Suprapubic skin (tissue), 4 donors: ENCODE data around the gene ERBB4. TPM values are rescaled to one million over a fixed set of nuclear protein-coding genes. Genes with fewer than 3 reads are reported as not detected.

Experiments
- DNase-seq, 2 donors: peaks; one replicate each; pipeline ENCODE4 v3.0.0-alpha.2; 2019; ENCODE audit warnings: low spot score in 2 of 2
- H3K27ac ChIP-seq: fragments of 200-600 bp; sonication (generic); one replicate; pipeline ENCODE4 v1.5.1; 2019
- H3K27me3 ChIP-seq: fragments of 200-600 bp; sonication (generic); one replicate; pipeline ENCODE4 v1.5.1; 2019
- H3K36me3 ChIP-seq: fragments of 200-600 bp; sonication (generic); one replicate; pipeline ENCODE4 v1.5.1; 2019
- H3K4me1 ChIP-seq: fragments of 200-600 bp; sonication (generic); one replicate; pipeline ENCODE4 v1.5.1; 2019
- H3K4me3 ChIP-seq: fragments of 200-600 bp; sonication (generic); one replicate; pipeline ENCODE4 v1.5.1; 2019; ENCODE audit warnings: mild to moderate bottlenecking
- H3K9me3 ChIP-seq: fragments of 200-600 bp; sonication (generic); one replicate; pipeline ENCODE4 v1.5.1; 2019
- EP300 ChIP-seq: sonication (generic); formaldehyde crosslinking; IDR thresholded peaks from one replicate; pipeline ENCODE4 v1.6.1; 2017; ENCODE audit warnings: antibody characterized with exemption
- POLR2A ChIP-seq, 2 donors: fragments of 450-650 bp; IDR thresholded peaks; one replicate each; pipeline ENCODE4 v1.6.1; 2017; ENCODE audit warnings: antibody characterized with exemption in 2 of 2, mild to moderate bottlenecking in 2 of 2, moderate library complexity in 2 of 2
- POLR2AphosphoS5 ChIP-seq, 3 donors: sonication (generic); formaldehyde crosslinking; IDR thresholded peaks; one replicate each; pipeline ENCODE4 v1.6.1; 2017; ENCODE audit warnings: antibody characterized with exemption in 3 of 3
- WGBS: methylation state at CpG from one replicate; pipeline ENCODE4 v1.1.5; 2018; 5-methylcytosine and 5-hydroxymethylcytosine counted together
- total RNA-seq, 4 donors: library from RNA; depleted of rRNA; stranded (reverse); fragments of >200 nt; gene quantifications; one replicate each; pipeline ENCODE4 v1.1.0, GENCODE V29; 2016
- TF ChIP-seq, protein P1 (sequence below), 2 donors: fragments of 200-600 bp in 1 of 2; fragments of 450-650 bp in 1 of 2; sonication (generic) in 1 of 2; IDR thresholded peaks; one replicate each; pipeline ENCODE4 v1.5.1; 2016 to 2019; ENCODE audit warnings: antibody characterized with exemption in 2 of 2, mild to moderate bottlenecking in 1 of 2, moderate library complexity in 1 of 2

Gene ERBB4
- total RNA-seq, 4 donors from 2014 or later, result 0.95 to 6.4 (median 1.5) TPM

DNA sequence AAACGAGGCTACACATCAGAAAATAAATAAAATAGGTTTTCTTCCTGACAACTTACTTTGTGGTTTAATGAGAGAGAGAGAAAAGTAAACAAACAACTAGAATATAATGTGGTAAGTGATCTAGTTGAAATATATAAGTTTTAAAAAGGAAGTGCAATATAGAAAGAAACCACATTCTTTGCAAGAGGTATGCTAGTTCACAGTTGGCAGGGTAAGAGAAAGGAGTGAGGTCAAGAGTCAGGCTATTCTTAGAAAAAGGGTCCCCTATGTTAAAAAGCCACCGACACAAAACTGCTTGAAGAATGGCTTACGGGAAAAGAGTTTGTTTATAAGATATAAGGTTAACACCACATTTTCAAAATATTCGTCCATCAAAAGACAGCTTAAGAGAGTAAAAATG, 462.1 kb downstream of the ERBB4 start:
- Histone ChIP-seq H3K36me3 (no peaks in the 10 kb centered on the region), H3K27me3 (no peaks in the 10 kb centered on the region), H3K4me3 (no peak overlapping the region), H3K9me3 (no peaks in the 10 kb centered on the region), H3K27ac (no peak overlapping the region), H3K4me1 (no peaks in the 10 kb centered on the region)
- DNase-seq, result no peak
- 62% methylated on average over 4 of the region's 4 CpGs for WGBS
- TF ChIP-seq POLR2A (IDR thresholded peaks at IDR 0.05) (no peak), EP300 (no peak), POLR2AphosphoS5 (IDR thresholded peaks at IDR 0.05) (no peak)
- TF ChIP-seq, protein P1, sequence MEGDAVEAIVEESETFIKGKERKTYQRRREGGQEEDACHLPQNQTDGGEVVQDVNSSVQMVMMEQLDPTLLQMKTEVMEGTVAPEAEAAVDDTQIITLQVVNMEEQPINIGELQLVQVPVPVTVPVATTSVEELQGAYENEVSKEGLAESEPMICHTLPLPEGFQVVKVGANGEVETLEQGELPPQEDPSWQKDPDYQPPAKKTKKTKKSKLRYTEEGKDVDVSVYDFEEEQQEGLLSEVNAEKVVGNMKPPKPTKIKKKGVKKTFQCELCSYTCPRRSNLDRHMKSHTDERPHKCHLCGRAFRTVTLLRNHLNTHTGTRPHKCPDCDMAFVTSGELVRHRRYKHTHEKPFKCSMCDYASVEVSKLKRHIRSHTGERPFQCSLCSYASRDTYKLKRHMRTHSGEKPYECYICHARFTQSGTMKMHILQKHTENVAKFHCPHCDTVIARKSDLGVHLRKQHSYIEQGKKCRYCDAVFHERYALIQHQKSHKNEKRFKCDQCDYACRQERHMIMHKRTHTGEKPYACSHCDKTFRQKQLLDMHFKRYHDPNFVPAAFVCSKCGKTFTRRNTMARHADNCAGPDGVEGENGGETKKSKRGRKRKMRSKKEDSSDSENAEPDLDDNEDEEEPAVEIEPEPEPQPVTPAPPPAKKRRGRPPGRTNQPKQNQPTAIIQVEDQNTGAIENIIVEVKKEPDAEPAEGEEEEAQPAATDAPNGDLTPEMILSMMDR (IDR thresholded peaks at IDR 0.05), result no peak

GRCh38 chr2:212073360-212073759, 465.2 kb downstream of the ERBB4 start:
- Histone ChIP-seq H3K4me3 (no peak overlapping the region), H3K36me3 (no peaks in the 10 kb centered on the region), H3K9me3 (no peaks in the 10 kb centered on the region), H3K4me1 (no peaks in the 10 kb centered on the region), H3K27me3 (no peaks in the 10 kb centered on the region), H3K27ac (no peak overlapping the region)
- DNase-seq, result no peak
- WGBS, result 96% methylated on average over 1 of the region's 1 CpG
- no peak for TF ChIP-seq POLR2A (IDR thresholded peaks at IDR 0.05)
- TF ChIP-seq, protein P1 (IDR thresholded peaks at IDR 0.05), result no peak
- TF ChIP-seq EP300, result no peak
- TF ChIP-seq POLR2AphosphoS5 (IDR thresholded peaks at IDR 0.05), result no peak

DNA sequence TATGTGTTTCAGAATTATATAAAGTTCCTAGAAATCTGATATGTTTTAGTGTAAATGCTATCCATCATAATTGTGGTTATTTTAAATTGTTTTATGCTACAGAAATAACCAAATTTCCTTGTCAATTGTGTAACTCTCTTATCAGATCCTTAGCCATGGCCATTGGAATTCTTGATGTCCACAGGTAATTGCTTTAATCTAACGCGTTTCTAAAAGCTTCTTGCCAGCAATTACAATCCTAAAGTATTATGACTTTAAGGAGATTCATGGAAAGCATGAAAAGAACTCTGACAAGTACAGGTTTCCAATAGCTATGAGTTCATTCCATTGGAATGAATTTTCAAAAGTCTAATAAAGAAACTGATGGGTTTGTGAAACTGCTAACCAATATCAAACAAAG, 472.1 kb downstream of the ERBB4 start:
- no peaks in the 10 kb centered on the region for H3K4me1 ChIP-seq
- no peaks in the 10 kb centered on the region for H3K9me3 ChIP-seq
- WGBS, result 82% methylated on average over 2 of the region's 2 CpGs
- H3K36me3 ChIP-seq, result no peaks in the 10 kb centered on the region
- TF ChIP-seq POLR2A (IDR thresholded peaks at IDR 0.05) (no peak), EP300 (no peak), POLR2AphosphoS5 (IDR thresholded peaks at IDR 0.05) (no peak)
- TF ChIP-seq, protein P1 (IDR thresholded peaks at IDR 0.05), result no peak
- no peak overlapping the region for H3K4me3 ChIP-seq
- DNase-seq, result no peak
- H3K27ac ChIP-seq, result no peak overlapping the region
- H3K27me3 ChIP-seq, result no peaks in the 10 kb centered on the region

DNA sequence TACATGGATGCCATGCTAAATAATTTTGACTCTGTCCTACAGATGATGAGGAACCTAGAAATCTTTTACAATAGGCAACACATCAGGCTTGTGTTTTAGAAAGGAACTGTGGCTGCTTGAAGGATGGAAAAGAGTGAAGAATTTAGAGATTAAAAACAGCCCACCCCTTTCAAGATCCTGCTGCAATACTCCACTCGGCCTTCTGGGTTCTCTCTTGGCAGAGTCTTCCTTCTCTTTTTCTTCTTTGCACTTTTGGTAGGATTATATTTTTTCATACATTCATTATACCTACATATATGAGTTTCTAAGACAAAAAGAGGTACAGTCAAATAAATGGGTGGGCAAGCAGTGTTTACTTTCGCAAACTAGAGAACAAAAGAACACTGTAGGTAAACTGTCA, 474.3 kb downstream of the ERBB4 start:
- no peak overlapping the region for H3K27ac ChIP-seq
- H3K36me3 ChIP-seq, result no peaks in the 10 kb centered on the region
- H3K4me3 ChIP-seq, result no peak overlapping the region
- WGBS, result 79% methylated on average over 2 of the region's 2 CpGs
- no peaks in the 10 kb centered on the region for H3K4me1 ChIP-seq
- H3K9me3 ChIP-seq, result no peaks in the 10 kb centered on the region
- TF ChIP-seq POLR2AphosphoS5 (IDR thresholded peaks at IDR 0.05), result no peak
- no peaks in the 10 kb centered on the region for H3K27me3 ChIP-seq
- no peak for DNase-seq

DNA sequence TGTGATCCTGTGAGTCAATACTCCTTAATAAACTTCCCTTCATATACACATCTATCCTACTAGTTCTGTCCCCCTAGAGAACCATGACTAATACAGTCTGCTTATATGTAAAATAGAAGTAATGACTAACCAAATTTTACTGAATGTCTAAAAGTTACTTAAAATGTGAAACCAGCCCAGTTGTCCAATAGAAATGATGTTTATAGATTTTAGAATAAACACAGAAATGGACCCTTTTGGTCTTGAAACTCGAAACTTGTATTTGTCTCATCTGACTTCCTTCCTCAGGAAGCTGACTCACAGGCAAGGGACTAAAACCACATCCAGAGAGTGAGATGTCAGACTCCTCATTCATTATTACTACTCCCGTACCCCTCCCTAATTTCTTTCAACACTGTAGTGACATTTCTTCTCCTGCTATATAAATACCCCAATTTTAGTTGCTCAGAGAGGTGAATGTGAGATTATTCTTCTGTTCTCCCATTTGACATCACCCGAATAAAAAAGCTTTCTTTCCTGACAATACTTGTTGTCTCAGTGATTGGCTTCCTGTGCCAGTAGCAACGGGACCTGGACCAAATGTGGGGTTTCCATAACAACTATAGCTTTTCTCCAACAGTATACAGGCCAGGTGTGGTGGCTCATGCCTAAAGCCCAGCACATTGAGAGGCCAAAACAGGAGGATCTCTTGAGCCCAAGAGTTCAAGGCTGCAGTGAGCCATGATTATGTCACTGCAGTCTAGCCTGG, 486.0 kb downstream of the ERBB4 start:
- Histone ChIP-seq H3K4me1 (no peaks in the 10 kb centered on the region), H3K9me3 (peaks cover 17% of the 10 kb centered on the region), H3K27me3 (no peaks in the 10 kb centered on the region), H3K27ac (no peak overlapping the region), H3K36me3 (no peaks in the 10 kb centered on the region), H3K4me3 (no peak overlapping the region)
- TF ChIP-seq POLR2AphosphoS5 (IDR thresholded peaks at IDR 0.05), result no peak
- TF ChIP-seq, protein P1 (IDR thresholded peaks at IDR 0.05), result no peak
- TF ChIP-seq POLR2A (IDR thresholded peaks at IDR 0.05), result no peak
- no peak for DNase-seq
- 70% methylated on average over 4 of the region's 4 CpGs for WGBS

DNA sequence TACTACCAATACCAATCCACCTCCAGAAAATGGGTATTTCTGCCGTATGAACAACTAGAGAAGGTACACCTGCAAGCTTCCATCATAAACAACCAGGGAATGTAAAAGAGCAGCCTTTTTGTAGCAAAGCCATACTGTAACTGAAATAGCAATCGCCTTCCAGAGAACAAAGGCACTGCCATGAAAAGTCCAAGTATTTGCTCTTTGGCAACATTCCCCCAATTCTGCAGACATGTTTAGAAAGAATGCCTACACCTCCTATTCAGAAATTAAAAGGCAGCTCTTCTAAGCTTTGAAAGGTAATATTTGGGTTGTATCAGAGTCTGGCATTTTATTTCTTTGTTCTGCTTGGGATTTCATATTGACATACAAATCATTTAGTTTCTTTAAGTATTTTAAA, 487.7 kb downstream of the ERBB4 start:
- 69% methylated on average over 2 of the region's 2 CpGs for WGBS
- H3K4me3 ChIP-seq, result no peak overlapping the region
- TF ChIP-seq POLR2AphosphoS5 (IDR thresholded peaks at IDR 0.05) (no peak), POLR2A (IDR thresholded peaks at IDR 0.05) (no peak), EP300 (no peak)
- TF ChIP-seq, protein P1 (IDR thresholded peaks at IDR 0.05), result no peak
- no peaks in the 10 kb centered on the region for H3K27me3 ChIP-seq
- peaks cover 17% of the 10 kb centered on the region for H3K9me3 ChIP-seq
- H3K27ac ChIP-seq, result no peak overlapping the region
- no peak for DNase-seq
- H3K36me3 ChIP-seq, result no peaks in the 10 kb centered on the region
- H3K4me1 ChIP-seq, result no peaks in the 10 kb centered on the region
